HUES48 (cell line): ENCODE measurements around the gene LRRC4.

Source experiments
- H3K27ac ChIP-seq: one replicate; pipeline ENCODE4 v1.7.0; 2013; ENCODE audit warnings: low read depth, low read length, inconsistent platforms
- H3K27me3 ChIP-seq: 2 replicates; pipeline ENCODE4 v1.6.1; 2013; ENCODE audit warnings: mild to moderate bottlenecking, low read length; ENCODE audit not compliant: control insufficient read depth, insufficient read depth
- H3K36me3 ChIP-seq: 2 replicates; pipeline ENCODE4 v1.6.1; 2013; ENCODE audit warnings: low read length; ENCODE audit not compliant: control insufficient read depth, insufficient read depth
- H3K4me1 ChIP-seq: 2 replicates; pipeline ENCODE4 v1.6.1; 2013; ENCODE audit warnings: mild to moderate bottlenecking, low read length; ENCODE audit not compliant: control insufficient read depth, insufficient read depth
- H3K4me3 ChIP-seq: 2 replicates; pipeline ENCODE4 v1.5.1; 2013; ENCODE audit warnings: mild to moderate bottlenecking, low read depth, low read length
- H3K9ac ChIP-seq: 2 replicates; pipeline ENCODE4 v1.6.1; 2013; ENCODE audit warnings: mild to moderate bottlenecking, low read depth, low read length, moderate library complexity
- H3K9me3 ChIP-seq: 2 replicates; pipeline ENCODE4 v1.6.1; 2013; ENCODE audit warnings: low read length; ENCODE audit not compliant: control insufficient read depth, insufficient read depth

The LRRC4 gene

DNA sequence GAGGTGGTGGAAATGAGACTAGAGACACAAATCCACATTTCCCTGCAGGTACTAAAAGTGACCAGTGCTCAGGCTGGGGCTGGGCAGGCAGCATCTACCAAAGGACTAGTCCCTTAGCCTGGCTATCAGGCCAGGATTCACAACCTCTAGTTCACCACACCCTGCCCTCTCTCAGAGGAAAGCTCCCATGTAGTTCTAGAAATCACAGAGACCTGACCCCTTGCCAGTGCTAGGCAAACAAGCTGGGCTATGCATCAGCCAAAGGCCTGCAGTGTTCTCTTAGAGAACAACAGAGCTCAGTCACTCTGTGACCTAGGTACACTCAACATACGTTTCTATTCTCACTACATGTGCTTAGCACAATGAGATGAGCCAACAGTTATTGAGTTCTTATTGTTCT, 26.7 kb upstream of the LRRC4 start:
- H3K9ac ChIP-seq: no peak overlapping the region
- peaks cover 4% of the 10 kb centered on the region; the same call in 1 of the 2 replicates for H3K36me3 ChIP-seq
- no peak overlapping the region for H3K27ac ChIP-seq
- no peaks in the 10 kb centered on the region for H3K27me3 ChIP-seq
- no peak overlapping the region for H3K4me3 ChIP-seq
- no peaks in the 10 kb centered on the region for H3K4me1 ChIP-seq
- no peaks in the 10 kb centered on the region for H3K9me3 ChIP-seq

DNA sequence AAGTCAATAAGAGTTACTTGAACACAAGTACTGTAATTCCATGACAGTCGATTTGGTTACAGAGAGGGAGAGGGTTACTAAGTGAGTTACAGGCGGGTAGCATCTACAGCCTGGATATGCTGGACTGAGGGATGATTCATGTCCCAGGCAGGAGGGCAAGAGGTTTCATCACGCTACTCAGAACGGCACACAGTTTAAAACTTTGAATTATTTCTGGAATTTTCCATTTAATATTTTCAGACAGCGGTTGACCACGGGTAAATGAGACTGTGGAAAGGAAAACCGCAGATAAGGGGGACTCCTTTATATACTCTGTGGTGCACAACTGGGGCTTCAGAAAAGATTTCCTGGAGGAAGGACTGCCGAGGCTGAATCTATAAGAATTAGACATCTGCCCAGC, 25.7 kb upstream of the LRRC4 start:
- Histone ChIP-seq H3K36me3 (peaks cover 4% of the 10 kb centered on the region; the same call in 1 of the 2 replicates), H3K9me3 (no peaks in the 10 kb centered on the region), H3K4me3 (no peak overlapping the region), H3K27ac (no peak overlapping the region), H3K27me3 (no peaks in the 10 kb centered on the region), H3K4me1 (no peaks in the 10 kb centered on the region), H3K9ac (no peak overlapping the region)

DNA sequence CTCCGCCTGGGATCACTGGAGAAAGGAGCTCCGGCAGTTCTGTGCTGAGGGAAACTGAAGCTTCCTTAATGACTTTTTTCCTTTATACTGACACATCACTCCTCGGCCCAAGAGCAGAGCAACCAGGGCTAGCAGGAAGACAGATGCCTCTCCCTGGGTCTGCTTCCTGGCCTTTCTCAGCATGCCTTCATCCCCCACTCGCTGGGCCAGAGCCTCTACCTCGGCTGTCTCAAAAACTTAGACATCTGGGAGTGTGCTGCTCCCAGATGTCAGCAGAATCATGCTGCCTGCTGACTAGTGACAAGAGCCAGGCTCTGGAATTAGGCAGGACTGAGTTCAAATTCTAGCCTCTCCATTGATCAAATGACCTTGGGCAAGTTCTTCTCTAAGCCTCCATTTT, 24.4 kb upstream of the LRRC4 start:
- Histone ChIP-seq H3K27ac (no peak overlapping the region), H3K9me3 (no peaks in the 10 kb centered on the region), H3K27me3 (no peaks in the 10 kb centered on the region), H3K36me3 (peaks cover 4% of the 10 kb centered on the region; the same call in 1 of the 2 replicates), H3K9ac (no peak overlapping the region), H3K4me1 (no peaks in the 10 kb centered on the region), H3K4me3 (no peak overlapping the region)

DNA sequence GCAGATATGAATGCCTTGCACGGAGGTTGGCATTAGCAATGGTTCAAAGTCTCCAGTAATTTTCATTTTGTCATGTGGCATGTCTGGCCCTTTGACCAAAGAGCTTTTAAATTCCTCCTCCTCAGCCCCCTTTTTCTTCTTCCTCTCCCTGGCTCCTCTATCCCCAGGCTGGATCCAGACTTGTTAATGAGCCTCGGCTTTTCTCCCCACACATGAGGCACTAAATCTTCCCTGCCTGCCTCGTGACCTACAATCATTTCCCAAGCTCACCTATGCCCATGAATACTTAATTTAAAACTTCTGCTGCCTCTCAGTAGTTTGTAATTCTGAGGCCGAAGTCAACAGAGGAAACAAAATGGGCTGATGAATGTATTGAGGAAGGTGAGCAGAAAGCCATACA, 23.3 kb upstream of the LRRC4 start:
- Histone ChIP-seq H3K4me1 (no peaks in the 10 kb centered on the region), H3K36me3 (peaks cover 4% of the 10 kb centered on the region; the same call in 1 of the 2 replicates), H3K27me3 (no peaks in the 10 kb centered on the region), H3K9ac (no peak overlapping the region), H3K27ac (no peak overlapping the region), H3K4me3 (no peak overlapping the region), H3K9me3 (no peaks in the 10 kb centered on the region)

DNA sequence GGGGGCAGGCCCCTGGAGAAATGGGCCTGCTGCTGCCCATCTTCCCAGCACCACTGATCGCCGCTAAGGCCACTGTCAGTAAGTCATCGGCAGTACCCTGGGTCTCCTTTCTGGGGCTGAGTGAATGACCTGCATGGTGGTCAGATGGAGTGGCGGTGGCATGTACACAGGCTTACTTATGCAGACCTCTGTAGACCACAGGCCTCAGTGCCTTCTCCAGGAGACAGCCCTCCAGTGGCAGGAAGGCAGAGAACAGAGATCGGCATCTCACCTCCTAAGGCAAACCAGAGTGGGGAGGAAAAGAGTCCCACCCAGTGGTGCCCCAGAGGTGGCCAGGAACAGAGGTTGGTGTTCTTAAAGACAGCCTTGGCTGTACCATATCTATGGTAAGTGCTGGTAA, 22.8 kb upstream of the LRRC4 start:
- Histone ChIP-seq H3K27ac (no peak overlapping the region), H3K4me3 (no peak overlapping the region)

GRCh38 chr7:128053023-128053422, 21.8 kb upstream of the LRRC4 start:
- H3K4me1 ChIP-seq: no peaks in the 10 kb centered on the region

More for the DNA sequence above, 22.8 kb upstream of the LRRC4 start:
- no peaks in the 10 kb centered on the region for H3K27me3 ChIP-seq
- peaks cover 4% of the 10 kb centered on the region; the same call in 1 of the 2 replicates for H3K36me3 ChIP-seq
- no peaks in the 10 kb centered on the region for H3K4me1 ChIP-seq
- H3K9me3 ChIP-seq: no peaks in the 10 kb centered on the region
- H3K9ac ChIP-seq: no peak overlapping the region

DNA sequence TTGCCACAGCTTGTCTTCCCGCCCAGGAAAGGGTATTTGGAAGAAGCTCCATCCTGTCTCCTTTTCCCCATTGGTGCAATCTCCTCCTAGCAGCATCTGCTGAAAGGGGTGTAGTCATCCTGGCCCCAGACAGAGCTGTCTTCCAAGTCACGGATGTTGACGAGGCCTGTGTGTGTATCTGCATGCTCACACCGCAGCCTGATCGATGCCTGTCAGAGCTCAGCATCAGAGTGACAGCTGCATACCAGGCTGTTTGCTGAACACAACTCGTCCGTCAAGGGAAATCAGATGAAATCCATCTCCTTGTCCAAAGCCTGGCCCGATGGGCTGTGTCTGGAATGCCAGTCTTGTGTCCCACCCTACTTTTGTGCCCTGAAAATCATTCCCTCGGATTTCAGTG, 21.2 kb upstream of the LRRC4 start:
- Histone ChIP-seq H3K9me3 (no peaks in the 10 kb centered on the region), H3K9ac (no peak overlapping the region), H3K27ac (no peak overlapping the region), H3K36me3 (peaks cover 4% of the 10 kb centered on the region; the same call in 1 of the 2 replicates), H3K4me3 (no peak overlapping the region), H3K4me1 (no peaks in the 10 kb centered on the region), H3K27me3 (no peaks in the 10 kb centered on the region)

More at GRCh38 chr7:128053023-128053422, 21.8 kb upstream of the LRRC4 start:
- Histone ChIP-seq H3K36me3 (peaks cover 4% of the 10 kb centered on the region; the same call in 1 of the 2 replicates), H3K27ac (no peak overlapping the region), H3K9ac (no peak overlapping the region), H3K27me3 (no peaks in the 10 kb centered on the region), H3K4me3 (no peak overlapping the region), H3K9me3 (no peaks in the 10 kb centered on the region)

DNA sequence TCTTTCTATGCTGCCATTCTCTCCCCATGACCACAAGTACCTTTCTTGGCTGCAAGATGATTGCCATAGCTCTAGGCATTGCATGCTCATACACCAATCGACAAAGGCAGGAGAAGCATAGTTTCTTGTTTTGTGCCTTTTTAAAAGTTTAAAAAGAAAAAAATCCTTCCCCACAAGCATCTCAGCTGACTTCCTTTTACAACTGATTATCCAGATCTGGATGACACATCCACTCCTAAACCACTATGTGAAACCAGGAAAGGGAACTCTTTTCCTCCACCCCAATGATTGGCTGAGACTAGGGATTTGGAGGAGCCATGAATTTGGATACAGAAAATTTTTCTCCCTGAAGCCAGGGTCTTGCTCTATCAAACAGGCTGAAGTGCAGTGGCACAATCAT, 14.5 kb upstream of the LRRC4 start:
- Histone ChIP-seq H3K27ac (no peak overlapping the region), H3K9ac (no peak overlapping the region)

GRCh38 chr7:128045158-128045557, 13.9 kb upstream of the LRRC4 start:
- Histone ChIP-seq H3K9ac (no peak overlapping the region), H3K4me3 (no peak overlapping the region), H3K9me3 (no peaks in the 10 kb centered on the region), H3K27me3 (no peaks in the 10 kb centered on the region), H3K36me3 (0 out of 2 replicates have a peak, but pooled peaks cover 4% of the 10 kb centered on the region), H3K4me1 (no peaks in the 10 kb centered on the region), H3K27ac (no peak overlapping the region)

More for the DNA sequence above, 14.5 kb upstream of the LRRC4 start:
- Histone ChIP-seq H3K27me3 (no peaks in the 10 kb centered on the region), H3K9me3 (no peaks in the 10 kb centered on the region), H3K4me3 (no peak overlapping the region), H3K4me1 (no peaks in the 10 kb centered on the region), H3K36me3 (0 out of 2 replicates have a peak, but pooled peaks cover 4% of the 10 kb centered on the region)

DNA sequence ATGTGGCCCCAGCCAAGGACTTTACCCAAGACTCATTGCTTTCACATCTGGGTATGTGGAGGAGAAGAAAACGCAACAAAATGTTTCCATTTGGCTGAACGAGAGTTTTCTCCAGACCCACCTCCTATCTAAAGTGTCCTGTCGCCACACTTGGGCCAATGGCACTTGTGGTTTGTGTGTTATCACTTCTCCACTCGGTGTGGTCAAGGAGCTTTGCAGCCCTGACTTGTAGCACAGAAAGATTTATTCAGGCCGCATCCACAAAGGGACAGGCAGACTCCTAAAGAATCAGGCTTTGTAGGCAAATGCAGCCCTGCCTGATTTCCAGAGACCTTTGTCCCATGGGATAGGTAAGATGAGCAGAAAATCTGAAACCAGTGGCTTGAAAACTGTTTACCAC, 12.8 kb upstream of the LRRC4 start:
- H3K27me3 ChIP-seq: no peaks in the 10 kb centered on the region
- H3K27ac ChIP-seq: no peak overlapping the region
- no peak overlapping the region for H3K4me3 ChIP-seq
- no peak overlapping the region for H3K9ac ChIP-seq
- H3K9me3 ChIP-seq: no peaks in the 10 kb centered on the region
- H3K4me1 ChIP-seq: no peaks in the 10 kb centered on the region
- H3K36me3 ChIP-seq: 0 out of 2 replicates have a peak, but pooled peaks cover 4% of the 10 kb centered on the region

GRCh38 chr7:128042012-128042411, 10.8 kb upstream of the LRRC4 start:
- Histone ChIP-seq H3K27ac (no peak overlapping the region), H3K4me3 (no peak overlapping the region), H3K36me3 (0 out of 2 replicates have a peak, but pooled peaks cover 4% of the 10 kb centered on the region), H3K4me1 (no peaks in the 10 kb centered on the region), H3K9me3 (no peaks in the 10 kb centered on the region), H3K9ac (no peak overlapping the region), H3K27me3 (no peaks in the 10 kb centered on the region)
